ENCODE measurements around the gene BBS4.
"Not testable (repeated sequence)": the region's sequence is repeated elsewhere in the genome, so short reads cannot be mapped to it uniquely, and the experiment has no call there.

The BBS4 gene

GRCh38 chr15:72700076-72700475 is 14.1 kb downstream of the BBS4 start:
- no peak for DNase-seq

- DNase-seq = no peak
Measured at GRCh38 chr15:72706266-72706665, 20.3 kb downstream of the BBS4 start.

GRCh38 chr15:72708551-72709303 is 22.7 kb downstream of the BBS4 start:
- DNase-seq = not testable (repeated sequence)

DNA sequence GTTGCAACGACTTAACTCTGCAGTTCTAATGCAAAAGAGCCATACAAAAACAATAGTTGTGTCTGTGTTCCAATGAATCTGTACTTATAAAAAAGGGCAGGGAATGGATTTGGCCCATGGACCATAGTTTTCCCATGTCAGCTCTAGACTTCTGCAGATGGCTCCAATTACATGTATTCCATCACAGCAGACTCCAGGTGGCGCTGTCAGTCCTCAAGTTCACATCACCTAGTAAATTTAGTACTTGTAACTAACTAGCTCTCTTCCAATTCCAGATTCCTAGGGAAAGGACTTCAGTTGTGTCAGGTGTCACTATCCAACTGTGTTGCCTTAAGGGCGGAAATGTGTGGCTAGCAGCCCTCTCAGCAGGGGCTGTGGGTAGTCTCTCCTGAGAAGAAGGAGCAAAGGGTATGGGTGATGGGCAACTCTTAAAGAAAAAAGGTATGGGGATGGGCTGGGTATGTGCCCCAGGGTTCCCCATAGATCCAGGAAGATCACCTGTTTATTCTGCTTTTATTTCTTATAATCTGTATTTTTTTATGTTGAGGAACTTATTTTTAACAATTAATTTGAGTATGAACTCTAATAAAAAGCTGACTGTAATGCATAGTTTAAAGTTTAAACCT is 36.2 kb downstream of the BBS4 start:
- DNase-seq = peak; percentile 2

DNA sequence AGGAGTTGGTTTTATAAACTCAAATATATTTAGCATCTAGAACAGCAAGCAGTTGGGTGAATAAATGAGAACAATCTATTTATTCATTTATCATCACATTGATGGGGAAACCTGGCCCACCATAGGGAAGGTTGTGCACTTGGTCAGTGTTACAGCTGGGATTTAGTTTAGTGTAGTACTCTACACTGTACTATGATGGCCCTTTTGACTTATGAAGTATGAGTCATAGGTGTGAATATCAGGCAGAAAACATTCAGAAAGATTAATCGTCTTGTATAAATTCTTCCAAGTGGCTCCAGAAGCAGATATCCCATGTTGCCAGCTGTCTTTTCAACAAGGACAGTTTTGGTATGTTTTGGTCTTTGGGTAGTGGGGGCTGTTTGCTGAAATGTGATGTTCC is 38.0 kb downstream of the BBS4 start:
- DNase-seq = no peak

DNA sequence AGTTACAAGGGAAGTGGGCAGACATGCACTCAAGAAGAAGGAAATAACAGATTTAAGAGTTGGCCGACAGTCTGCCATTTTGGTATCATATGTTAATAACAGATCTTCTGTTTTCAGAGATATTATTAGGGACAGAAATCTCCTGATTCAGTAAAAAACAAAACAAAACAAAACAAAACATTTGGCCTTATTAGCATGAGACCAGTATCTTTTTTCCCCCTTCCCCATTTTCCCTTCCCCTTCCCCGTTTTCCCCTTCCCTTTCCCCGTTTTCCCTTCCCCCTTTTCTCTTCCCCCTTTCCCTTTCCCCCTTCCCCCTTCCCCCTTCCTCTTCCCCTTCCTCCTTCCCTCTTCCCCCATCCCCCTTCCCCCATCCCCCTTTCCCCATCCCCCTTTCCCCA is 39.4 kb downstream of the BBS4 start:
- no peak for DNase-seq

- DNase-seq = not testable (repeated sequence)
Measured at GRCh38 chr15:72725851-72726250, 39.8 kb downstream of the BBS4 start.

DNA sequence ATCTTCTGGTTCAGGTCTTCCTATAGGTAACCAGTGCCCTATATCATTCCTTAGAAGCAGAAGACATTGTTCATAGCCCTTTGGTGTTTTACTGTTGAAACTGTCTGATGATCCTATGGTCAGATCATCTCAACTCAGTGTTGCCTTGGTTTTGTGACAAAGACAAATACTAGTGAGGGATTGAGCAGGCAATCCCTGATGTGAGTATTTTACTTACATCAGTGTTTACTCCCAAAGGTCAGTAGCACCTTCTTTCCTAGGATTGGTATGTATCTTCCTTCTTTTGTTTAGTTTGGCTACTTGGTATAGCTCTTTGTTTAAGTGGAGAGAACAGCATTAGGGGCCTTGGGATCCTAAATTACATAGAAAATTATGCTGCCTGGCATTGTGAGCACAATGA is 41.1 kb downstream of the BBS4 start:
- DNase-seq = no peak

DNA sequence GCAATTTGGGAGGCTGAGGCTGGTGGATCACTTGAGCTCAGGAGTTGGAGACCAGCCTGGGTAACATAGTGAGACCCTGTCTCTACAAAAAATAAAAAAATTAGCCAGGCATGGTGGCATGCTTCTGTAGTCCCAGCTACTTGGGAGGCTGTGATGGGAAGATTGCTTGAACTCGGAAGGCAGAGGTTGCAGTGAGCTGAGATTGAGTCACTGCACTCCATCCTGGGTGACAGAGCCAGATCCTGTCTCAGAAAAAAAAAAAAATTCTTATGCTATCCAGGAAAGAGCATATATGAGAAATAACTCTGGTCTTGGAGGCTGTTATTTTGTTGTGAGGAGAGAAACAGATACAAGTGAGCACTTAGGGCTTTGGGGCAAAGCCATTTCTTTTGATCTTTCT is 42.2 kb downstream of the BBS4 start:
- not testable (repeated sequence) for DNase-seq

DNA sequence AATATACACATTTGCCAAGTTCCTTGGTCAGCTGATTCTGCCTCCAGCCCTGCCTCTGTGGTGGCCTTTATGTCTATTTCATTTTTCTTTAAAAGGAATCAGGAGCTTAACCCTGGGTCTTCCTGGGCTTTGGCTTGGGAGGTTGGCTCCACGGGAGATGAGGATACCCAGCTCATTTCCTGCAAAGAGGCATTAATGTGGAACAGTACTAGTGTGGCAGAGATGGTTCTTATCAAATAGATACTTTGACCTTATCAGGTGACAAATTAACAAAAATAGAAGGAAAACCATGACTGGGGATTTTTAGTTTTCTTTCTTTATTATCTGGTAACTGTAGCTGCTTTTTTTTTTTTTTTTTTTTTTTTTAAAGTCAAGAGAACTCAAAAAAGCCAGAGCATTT is 42.8 kb downstream of the BBS4 start:
- DNase-seq = no peak

- no peak for DNase-seq
Measured at GRCh38 chr15:72732086-72732485, 46.1 kb downstream of the BBS4 start.

GRCh38 chr15:72732516-72732915 is 46.5 kb downstream of the BBS4 start:
- DNase-seq = no peak

DNA sequence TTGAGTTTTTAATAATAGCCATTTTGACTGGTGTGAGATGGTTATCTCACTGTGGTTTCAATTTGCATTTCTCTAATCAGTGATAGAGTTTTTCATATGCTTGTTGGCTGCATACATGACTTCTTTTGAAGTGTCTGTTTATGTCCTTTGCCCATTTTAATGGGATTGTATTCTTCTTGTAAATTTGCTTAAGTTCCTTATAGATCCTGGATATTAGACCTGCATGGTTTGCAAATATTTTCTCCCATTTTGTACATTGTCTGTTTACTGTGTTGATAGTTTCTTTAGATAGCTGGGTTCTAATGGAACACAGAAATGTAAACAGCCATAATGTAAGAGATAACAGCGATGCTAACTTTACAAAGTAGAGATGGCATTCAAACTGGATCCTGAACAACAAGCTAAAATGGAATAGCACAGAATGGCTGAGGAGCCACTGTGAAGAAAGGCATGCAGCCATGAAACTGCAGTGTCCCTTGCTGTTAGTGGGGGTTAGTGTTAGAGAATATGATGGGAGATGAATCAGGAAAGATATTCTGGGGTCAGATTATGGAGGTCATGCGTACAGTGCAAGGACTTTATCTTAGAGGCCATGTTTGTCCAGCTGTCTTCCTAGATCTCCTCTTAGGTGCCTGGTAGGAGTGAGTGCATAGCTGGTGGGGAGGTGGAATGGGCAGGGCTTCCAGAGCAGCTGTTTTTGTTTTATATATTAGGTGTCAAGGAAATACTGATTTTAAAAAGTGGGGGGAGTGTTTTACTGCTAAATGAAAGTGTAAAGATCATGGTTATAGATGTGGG is 48.1 kb downstream of the BBS4 start:
- no peak for DNase-seq

DNA sequence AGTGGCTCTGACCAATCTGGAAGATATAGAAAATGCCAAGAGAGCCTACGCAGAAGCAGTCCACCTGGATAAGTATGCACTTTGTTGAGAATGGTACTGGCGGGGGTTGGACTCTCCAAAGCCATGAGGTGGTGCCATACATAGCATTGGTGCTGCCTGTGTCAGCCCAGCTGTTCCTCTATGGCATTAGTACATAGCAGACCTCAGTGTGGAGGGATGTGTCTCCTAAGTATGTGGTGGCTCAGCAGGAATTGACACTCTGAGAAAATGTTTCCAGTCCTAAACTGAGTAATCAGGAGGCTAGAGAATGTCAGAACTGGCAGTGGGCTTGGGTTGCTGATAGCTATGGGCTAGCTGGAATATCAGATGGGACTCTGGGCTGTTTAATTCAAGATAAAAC is 49.1 kb downstream of the BBS4 start:
- DNase-seq = no peak

- DNase-seq = no peak
Measured at GRCh38 chr15:72737061-72737460, 51.1 kb downstream of the BBS4 start.

DNA sequence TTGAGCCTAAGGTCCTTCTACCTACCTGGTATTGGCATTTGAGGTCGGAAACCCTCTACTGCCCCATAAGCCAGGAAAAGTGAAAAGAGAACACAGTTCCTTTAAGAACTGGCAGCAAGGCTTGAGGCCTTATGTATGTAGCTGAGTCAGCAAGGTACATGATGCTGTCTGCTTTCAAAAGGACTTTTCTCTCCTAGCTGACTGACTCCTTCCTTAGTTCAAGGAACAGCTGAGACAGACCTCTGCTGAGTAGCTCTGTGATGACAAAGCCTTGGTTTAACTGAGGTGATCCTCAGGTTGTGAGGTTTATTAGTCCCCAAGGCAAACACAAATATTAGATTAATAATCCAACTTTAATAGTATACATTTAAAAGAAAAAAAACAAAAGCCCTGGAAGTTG is 51.7 kb downstream of the BBS4 start:
- no peak for DNase-seq

DNA sequence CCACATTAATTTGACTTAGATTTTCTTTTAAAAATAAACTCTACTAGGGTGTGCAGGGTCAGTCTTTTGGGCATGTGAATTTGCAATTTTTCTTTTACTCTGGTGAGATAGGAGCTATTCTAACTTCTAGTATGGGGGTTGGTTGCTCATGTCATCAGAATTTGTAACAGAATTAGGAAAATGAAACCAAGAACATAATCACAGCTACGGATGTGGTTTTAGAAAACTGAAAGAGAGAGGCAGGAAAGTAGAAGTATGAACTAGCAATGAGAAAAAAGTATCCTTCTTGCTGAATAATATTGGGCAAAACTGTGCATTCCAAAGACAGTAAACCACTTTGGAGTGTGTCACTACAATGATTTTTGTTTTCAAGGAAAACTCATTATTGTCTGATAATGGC is 54.2 kb downstream of the BBS4 start:
- no peak for DNase-seq

DNA sequence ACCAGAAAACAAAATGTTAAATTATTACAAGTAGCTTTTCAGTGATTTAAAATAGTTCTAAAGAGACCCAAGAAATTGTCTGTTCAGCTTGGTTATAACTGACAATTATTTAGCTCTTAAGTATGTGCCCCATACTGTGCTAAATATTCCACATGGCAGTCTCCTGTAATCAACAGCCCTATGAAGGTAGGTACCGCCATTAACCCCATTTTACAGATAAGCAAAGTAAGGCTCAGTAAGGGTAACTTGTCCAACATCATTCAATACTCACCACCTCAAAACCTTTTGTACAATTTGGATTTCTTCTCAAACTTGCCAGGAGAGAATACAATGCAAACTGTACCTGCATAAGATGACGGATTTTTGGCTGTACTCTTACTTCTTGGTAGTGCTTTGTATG is 63.7 kb downstream of the BBS4 start:
- no peak for DNase-seq

GRCh38 chr15:72751751-72752455 is 65.9 kb downstream of the BBS4 start:
- DNase-seq = no peak

GRCh38 chr15:72754096-72754495 is 68.1 kb downstream of the BBS4 start:
- DNase-seq = no peak

- DNase-seq = no peak
Measured at GRCh38 chr15:72758182-72758581, 72.2 kb downstream of the BBS4 start.

- no peak for DNase-seq
Measured at GRCh38 chr15:72760590-72761260, 74.7 kb downstream of the BBS4 start.

GRCh38 chr15:72764656-72765055 is 78.6 kb downstream of the BBS4 start:
- no peak for DNase-seq

Data from NCI-H2029 treated with DMSO at 0.1 percent for 48 hours (cell line).